GM23248 (cell line): ENCODE data around the gene ACAP2.

Experiments
- EZH2 ChIP-seq: fragments of 200-600 bp; sonication (generic); IDR thresholded peaks from 2 replicates; pipeline ENCODE4 v1.6.1; 2018; ENCODE audit warnings: antibody characterized with exemption, mild to moderate bottlenecking; ENCODE audit not compliant: insufficient read depth, poor library complexity, severe bottlenecking
- EZH2phosphoT487 ChIP-seq: fragments of 200-600 bp; sonication (generic); IDR thresholded peaks from 2 replicates; pipeline ENCODE4 v1.6.1; 2018; ENCODE audit warnings: antibody characterized with exemption, moderate library complexity, mild to moderate bottlenecking, low read depth; ENCODE audit not compliant: insufficient read depth

GRCh38 chr3:195384952-195385351 is 57.9 kb downstream of the ACAP2 start:
- TF ChIP-seq EZH2phosphoT487, result no peak
- no peak for TF ChIP-seq EZH2
